ENCODE measurements around the gene INKA1.
"Not testable (repeated sequence)": the region's sequence is repeated elsewhere in the genome, so short reads cannot be mapped to it uniquely, and the experiment has no call there.

The INKA1 gene

DNA sequence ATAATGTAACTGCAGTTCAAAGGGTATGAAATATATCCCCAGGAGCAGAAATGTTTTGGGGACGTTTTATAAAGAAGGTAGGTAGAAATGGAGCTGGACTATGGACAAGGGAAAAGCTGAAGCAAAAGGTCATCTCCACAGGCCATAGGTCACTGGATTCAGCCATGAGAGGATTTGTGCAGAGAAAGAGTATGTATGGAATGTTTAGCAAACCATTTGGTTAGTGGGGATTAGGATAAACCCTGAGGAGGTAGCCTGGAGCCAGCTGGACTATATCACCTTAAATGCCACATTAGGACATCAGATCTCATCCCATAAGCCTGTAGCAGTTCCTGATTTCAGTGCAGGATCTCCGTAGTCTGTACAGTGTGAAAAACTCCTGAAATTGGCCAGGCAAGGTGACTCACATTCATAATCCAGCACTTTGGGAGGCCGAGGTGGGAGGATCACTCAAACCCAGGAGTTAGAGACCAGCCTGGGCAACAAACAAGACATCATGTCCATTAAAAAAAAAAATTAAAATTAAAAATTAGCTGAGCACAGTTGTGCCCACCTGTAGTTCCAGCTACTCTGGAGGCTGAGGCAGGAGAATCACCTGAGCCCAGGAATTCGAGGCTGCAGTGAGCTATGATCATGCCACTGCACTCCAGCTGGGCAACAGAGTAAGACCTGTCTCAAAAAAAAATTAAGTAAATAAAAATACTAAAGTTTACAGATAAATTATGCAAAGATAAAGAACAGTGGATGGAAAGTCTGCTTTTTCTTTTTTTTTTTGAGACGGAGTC lies 21.5 kb upstream of the INKA1 start:
- H3K79me2 ChIP-seq (ENCODE audit: control insufficient read depth, low read length), result peaks cover 90% of the 10 kb centered on the region

GRCh38 chr3:49782277-49782676 lies 20.8 kb upstream of the INKA1 start:
- H3K4me3 ChIP-seq (ENCODE audit: low read length); H3K27ac ChIP-seq (ENCODE audit: low read depth, low read length); H3F3A ChIP-seq (ENCODE audit: control insufficient read depth, insufficient read depth); H3K4me2 ChIP-seq (ENCODE audit: low read length); H3K9me2 ChIP-seq (replicated peaks; ENCODE audit: control insufficient read depth, low read length); H3K9me3 ChIP-seq (ENCODE audit: control insufficient read depth, insufficient read depth, low read length); H3K27me3 ChIP-seq (ENCODE audit: control insufficient read depth, low read length); H4K20me1 ChIP-seq (ENCODE audit: control insufficient read depth, insufficient read depth, low read depth, low read length): not testable (repeated sequence)
- Histone ChIP-seq H3K4me1 (ENCODE audit: control insufficient read depth, low read length) (peaks cover 17% of the 10 kb centered on the region), H3K79me2 (ENCODE audit: control insufficient read depth, low read length) (peaks cover 85% of the 10 kb centered on the region), H3K36me3 (ENCODE audit: control insufficient read depth, low read length) (peaks cover 42% of the 10 kb centered on the region)

More for the DNA sequence above, 21.5 kb upstream of the INKA1 start:
- TF ChIP-seq CTCF (IDR thresholded peaks at IDR 0.05; ENCODE audit: low read depth, low read length, poor library complexity, severe bottlenecking) (no peak), EZH2phosphoT487 (IDR thresholded peaks at IDR 0.05; ENCODE audit: borderline replicate concordance, low read length) (no peak)
- H3K9me3 ChIP-seq (ENCODE audit: control insufficient read depth, insufficient read depth, low read length), result no peaks in the 10 kb centered on the region
- no peaks in the 10 kb centered on the region for H3F3A ChIP-seq (ENCODE audit: control insufficient read depth, insufficient read depth)
- peaks cover 11% of the 10 kb centered on the region for H3K4me1 ChIP-seq (ENCODE audit: control insufficient read depth, low read length)
- peaks cover 45% of the 10 kb centered on the region for H3K36me3 ChIP-seq (ENCODE audit: control insufficient read depth, low read length)
- H4K20me1 ChIP-seq (ENCODE audit: control insufficient read depth, insufficient read depth, low read depth, low read length), result no peaks in the 10 kb centered on the region
- no peak overlapping the region for H3K27ac ChIP-seq (ENCODE audit: low read depth, low read length)
- H3K4me3 ChIP-seq (ENCODE audit: low read length), result no peak overlapping the region
- no peaks in the 10 kb centered on the region for H3K27me3 ChIP-seq (ENCODE audit: control insufficient read depth, low read length)
- H3K4me2 ChIP-seq (ENCODE audit: low read length), result no peak overlapping the region
- no peaks in the 10 kb centered on the region for H3K9me2 ChIP-seq (replicated peaks; ENCODE audit: control insufficient read depth, low read length)

- H3K4me3 ChIP-seq (ENCODE audit: low read length), result peak overlapping the region; percentile 88
- H3F3A ChIP-seq (ENCODE audit: control insufficient read depth, insufficient read depth), result peaks cover 5% of the 10 kb centered on the region
- no peaks in the 10 kb centered on the region for H3K27me3 ChIP-seq (ENCODE audit: control insufficient read depth, low read length)
- H3K9me2 ChIP-seq (replicated peaks; ENCODE audit: control insufficient read depth, low read length), result no peaks in the 10 kb centered on the region
- TF ChIP-seq EZH2phosphoT487 (IDR thresholded peaks at IDR 0.05; ENCODE audit: borderline replicate concordance, low read length), result no peak
- TF ChIP-seq CTCF (IDR thresholded peaks at IDR 0.05; ENCODE audit: low read depth, low read length, poor library complexity, severe bottlenecking), result no peak
- H3K79me2 ChIP-seq (ENCODE audit: control insufficient read depth, low read length), result peaks cover 55% of the 10 kb centered on the region
- no peaks in the 10 kb centered on the region for H4K20me1 ChIP-seq (ENCODE audit: control insufficient read depth, insufficient read depth, low read depth, low read length)
- no peaks in the 10 kb centered on the region for H3K9me3 ChIP-seq (ENCODE audit: control insufficient read depth, insufficient read depth, low read length)
- peaks cover 27% of the 10 kb centered on the region for H3K36me3 ChIP-seq (ENCODE audit: control insufficient read depth, low read length)
- H3K27ac ChIP-seq (ENCODE audit: low read depth, low read length), result no peak overlapping the region
- peak overlapping the region; percentile 78 for H3K4me2 ChIP-seq (ENCODE audit: low read length)
- peaks cover 36% of the 10 kb centered on the region for H3K4me1 ChIP-seq (ENCODE audit: control insufficient read depth, low read length)
Observed at GRCh38 chr3:49785565-49786356, 17.3 kb upstream of the INKA1 start.
